H9 (cell line): ENCODE data around the gene DHRS13. TPM values are rescaled to one million over a fixed set of nuclear protein-coding genes. Genes with fewer than 3 reads are reported as not detected.

Source experiments
- DNase-seq: peaks from one replicate; pipeline ENCODE4 v3.0.0-alpha.2; 2017
- H2AFZ ChIP-seq: one replicate; pipeline ENCODE4 v1.6.1; 2013; ENCODE audit warnings: mild to moderate bottlenecking, low read length, control low read depth, moderate library complexity
- H2AK5ac ChIP-seq: 2 replicates; pipeline ENCODE4 v1.6.1; 2013; ENCODE audit warnings: low read length, control low read depth, mixed read lengths; ENCODE audit not compliant: insufficient read length
- H2BK120ac ChIP-seq: one replicate; pipeline ENCODE4 v1.6.1; 2013; ENCODE audit warnings: low read depth, mild to moderate bottlenecking, low read length, control low read depth, inconsistent platforms; ENCODE audit not compliant: poor library complexity, severe bottlenecking
- H2BK12ac ChIP-seq: 2 replicates; pipeline ENCODE4 v1.6.1; 2013; ENCODE audit warnings: low read length, control low read depth, mixed read lengths, low read depth; ENCODE audit not compliant: insufficient read length
- H2BK15ac ChIP-seq: 2 replicates; pipeline ENCODE4 v1.6.1; 2013; ENCODE audit warnings: low read depth, low read length, control low read depth
- H2BK20ac ChIP-seq: one replicate; pipeline ENCODE4 v1.6.1; 2013; ENCODE audit warnings: low read depth, mild to moderate bottlenecking, low read length, control low read depth, inconsistent platforms; ENCODE audit not compliant: poor library complexity, severe bottlenecking
- H2BK5ac ChIP-seq: 2 replicates; pipeline ENCODE4 v1.6.1; 2013; ENCODE audit warnings: low read length, control low read depth, mixed read lengths; ENCODE audit not compliant: insufficient read length
- H3K14ac ChIP-seq: 2 replicates; pipeline ENCODE4 v1.6.1; 2013; ENCODE audit warnings: low read length, control low read depth; ENCODE audit not compliant: insufficient read depth
- H3K18ac ChIP-seq: 2 replicates; pipeline ENCODE4 v1.6.1; 2013; ENCODE audit warnings: low read depth, mild to moderate bottlenecking, mixed read lengths, low read length, control low read depth; ENCODE audit not compliant: insufficient read length
- H3K23ac ChIP-seq: 2 replicates; pipeline ENCODE4 v1.6.1; 2013; ENCODE audit warnings: low read length, control low read depth, mixed read lengths, low read depth; ENCODE audit not compliant: insufficient read length
- H3K23me2 ChIP-seq: 2 replicates; pipeline ENCODE4 v1.6.1; 2013; ENCODE audit warnings: low read depth, mild to moderate bottlenecking, mixed read lengths, low read length, control low read depth; ENCODE audit not compliant: insufficient read length, poor library complexity, severe bottlenecking
- H3K27ac ChIP-seq: 2 replicates; pipeline ENCODE4 v1.5.1; 2013; ENCODE audit warnings: low read length, control low read depth, mixed read lengths, low read depth; ENCODE audit not compliant: insufficient read length
- H3K27me3 ChIP-seq: 2 replicates; pipeline ENCODE4 v1.6.1; 2013; ENCODE audit warnings: low read length, control low read depth, inconsistent platforms; ENCODE audit not compliant: insufficient read depth
- H3K4ac ChIP-seq: 2 replicates; pipeline ENCODE4 v1.6.1; 2013; ENCODE audit warnings: low read depth, mild to moderate bottlenecking, control low read depth, inconsistent platforms, low read length, moderate library complexity
- H3K4me1 ChIP-seq: 2 replicates; pipeline ENCODE4 v1.6.1; 2013; ENCODE audit warnings: low read length, control low read depth, inconsistent platforms; ENCODE audit not compliant: insufficient read depth
- H3K4me2 ChIP-seq: 2 replicates; pipeline ENCODE4 v1.6.1; 2013; ENCODE audit warnings: low read length, control low read depth, mixed read lengths; ENCODE audit not compliant: insufficient read length, insufficient read depth
- H3K56ac ChIP-seq: 2 replicates; pipeline ENCODE4 v1.6.1; 2013; ENCODE audit warnings: low read depth, mild to moderate bottlenecking, mixed read lengths, low read length, control low read depth; ENCODE audit not compliant: insufficient read length
- H3K79me1 ChIP-seq: 2 replicates; pipeline ENCODE4 v1.6.1; 2013; ENCODE audit warnings: low read depth, mild to moderate bottlenecking, moderate library complexity, low read length, control low read depth, inconsistent platforms; ENCODE audit not compliant: insufficient read depth, poor library complexity, severe bottlenecking
- H3K79me2 ChIP-seq: 2 replicates; pipeline ENCODE4 v1.6.1; 2013; ENCODE audit warnings: low read length, control low read depth, inconsistent platforms; ENCODE audit not compliant: insufficient read depth
- H3K9ac ChIP-seq: 2 replicates; pipeline ENCODE4 v1.6.1; 2013; ENCODE audit warnings: low read length, control low read depth, mixed read lengths; ENCODE audit not compliant: insufficient read length; ENCODE audit errors: extremely low read depth
- H3K9me3 ChIP-seq: one replicate; pipeline ENCODE4 v1.6.1; 2013; ENCODE audit warnings: low read depth, low read length, inconsistent platforms; ENCODE audit not compliant: control insufficient read depth
- H3T11ph ChIP-seq: one replicate; pipeline ENCODE4 v1.6.1; 2013; ENCODE audit warnings: mild to moderate bottlenecking, low read length, control low read depth, inconsistent platforms
- H4K20me1 ChIP-seq: one replicate; pipeline ENCODE4 v1.6.1; 2013; ENCODE audit not compliant: control insufficient read depth, insufficient read length, insufficient read depth
- H4K5ac ChIP-seq: 2 replicates; pipeline ENCODE4 v1.6.1; 2013; ENCODE audit warnings: low read depth, mild to moderate bottlenecking, mixed read lengths, low read length, control low read depth; ENCODE audit not compliant: insufficient read length
- H4K8ac ChIP-seq: replicated peaks from 2 replicates; pipeline ENCODE4 v1.6.1; 2013; ENCODE audit warnings: low read length, control low read depth, mixed read lengths, low read depth; ENCODE audit not compliant: insufficient read length
- H4K91ac ChIP-seq: 2 replicates; pipeline ENCODE4 v1.6.1; 2013; ENCODE audit warnings: low read depth, mild to moderate bottlenecking, moderate library complexity, mixed read lengths, low read length, control low read depth; ENCODE audit not compliant: insufficient read length
- H3K27ac Mint-ChIP-seq, 3 experiments: 2 replicates in 2 of 3; 3 replicates in 1 of 3; pipeline ENCODE4 v1.8.0; 2020 to 2021; ENCODE audit warnings: mixed read lengths in 3 of 3, mild to moderate bottlenecking in 1 of 3, moderate library complexity in 1 of 3
- H3K27me3 Mint-ChIP-seq: 2 replicates; pipeline ENCODE4 v1.8.0; 2021; ENCODE audit warnings: low read depth, mild to moderate bottlenecking, moderate library complexity, mixed read lengths
- H3K36me3 Mint-ChIP-seq, 3 experiments: 2 replicates in 2 of 3; 3 replicates in 1 of 3; pipeline ENCODE4 v1.8.0; 2020 to 2021; ENCODE audit warnings: low read depth in 3 of 3, mixed read lengths in 3 of 3; ENCODE audit not compliant: insufficient read depth in 1 of 3
- H3K4me1 Mint-ChIP-seq, 2 experiments: 2 replicates each; pipeline ENCODE4 v1.8.0; 2020; ENCODE audit warnings: mixed read lengths in 2 of 2
- H3K4me3 Mint-ChIP-seq, 2 experiments: 2 replicates in 1 of 2; 3 replicates in 1 of 2; pipeline ENCODE4 v1.8.0; 2020 to 2021; ENCODE audit warnings: mild to moderate bottlenecking in 2 of 2, mixed read lengths in 2 of 2, moderate library complexity in 1 of 2
- H3K9me3 Mint-ChIP-seq, 2 experiments: 2 replicates in 1 of 2; 3 replicates in 1 of 2; pipeline ENCODE4 v1.8.0; 2020; ENCODE audit warnings: mild to moderate bottlenecking in 2 of 2, mixed read lengths in 2 of 2, moderate library complexity in 1 of 2
- WGBS: extraction: QIAGEN DNeasy Blood & Tissue Kit; methylation state at CpG from one replicate; pipeline ENCODE4 v1.1.7; 2013; ENCODE audit warnings: missing lambda C conversion rate, low lambda C conversion rate, mixed read lengths; ENCODE audit not compliant: insufficient read length; ENCODE audit errors: extremely low coverage; 5-methylcytosine and 5-hydroxymethylcytosine counted together
- total RNA-seq: library from RNA; stranded (reverse); gene quantifications from 2 replicates; pipeline ENCODE4 v1.2.1, GENCODE V29; 2021
- TF ChIP-seq, protein P1 (sequence below): fragments of 200-600 bp; sonication (generic); conservative IDR thresholded peaks from 3 replicates; pipeline ENCODE4 v1.8.0; 2021; ENCODE audit warnings: antibody characterized with exemption, mild to moderate bottlenecking

DHRS13 gene
- total RNA-seq, 1 experiment from 2014 or later = 29.6 TPM

DNA sequence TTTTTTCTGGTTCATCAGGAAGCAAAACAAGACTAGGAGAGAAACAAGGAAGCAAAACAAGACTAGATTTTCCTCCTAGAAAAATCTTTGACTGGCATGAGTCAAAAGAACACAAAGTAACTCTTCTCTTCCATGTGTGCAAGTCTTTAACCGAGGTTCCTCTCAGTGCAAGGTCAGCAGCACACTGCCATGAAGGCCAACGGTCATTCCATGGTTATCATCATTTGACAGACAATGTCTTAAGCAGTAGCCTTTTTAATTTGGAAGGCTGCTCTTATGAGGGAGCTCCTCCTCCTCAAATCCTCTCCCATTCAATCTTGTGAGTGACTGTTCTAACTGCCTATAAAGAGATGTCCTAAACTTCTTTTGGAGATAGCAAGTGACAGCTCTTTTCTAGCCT is 15.4 kb upstream of the DHRS13 start:
- Mint-ChIP-seq H3K27ac (no peak overlapping the region; a peak in 1 of 7 replicates), H3K4me1 (no peaks in the 10 kb centered on the region), H3K27me3 (no peaks in the 10 kb centered on the region), H3K9me3 (no peaks in the 10 kb centered on the region), H3K4me3 (no peak overlapping the region), H3K36me3 (peaks cover 72 to 89% (median 89%) of the 10 kb centered on the region in 3 experiments)
- Histone ChIP-seq H3K27me3 (no peaks in the 10 kb centered on the region), H4K20me1 (no peaks in the 10 kb centered on the region), H3K9ac (no peak overlapping the region), H3K79me2 (no peaks in the 10 kb centered on the region), H3T11ph (no peak overlapping the region), H2AK5ac (no peak overlapping the region), H2BK20ac (no peak overlapping the region), H3K4me2 (no peak overlapping the region), H2BK12ac (no peak overlapping the region), H3K4ac (no peak overlapping the region), H4K91ac (no peak overlapping the region), H2BK120ac (no peak overlapping the region), H2BK5ac (no peak overlapping the region), H3K56ac (no peak overlapping the region), H3K18ac (no peak overlapping the region), H3K4me1 (no peaks in the 10 kb centered on the region), H3K79me1 (no peaks in the 10 kb centered on the region), H2AFZ (no peak overlapping the region), H3K14ac (no peak overlapping the region), H2BK15ac (no peak overlapping the region), H3K9me3 (no peaks in the 10 kb centered on the region), H4K5ac (no peak overlapping the region), H4K8ac (no peak overlapping the region), H3K23me2 (no peaks in the 10 kb centered on the region), H3K23ac (no peak overlapping the region), H3K27ac (no peak overlapping the region)
- no CpG with 5 or more reads among the region's 2 CpGs for WGBS
- TF ChIP-seq, protein P1, sequence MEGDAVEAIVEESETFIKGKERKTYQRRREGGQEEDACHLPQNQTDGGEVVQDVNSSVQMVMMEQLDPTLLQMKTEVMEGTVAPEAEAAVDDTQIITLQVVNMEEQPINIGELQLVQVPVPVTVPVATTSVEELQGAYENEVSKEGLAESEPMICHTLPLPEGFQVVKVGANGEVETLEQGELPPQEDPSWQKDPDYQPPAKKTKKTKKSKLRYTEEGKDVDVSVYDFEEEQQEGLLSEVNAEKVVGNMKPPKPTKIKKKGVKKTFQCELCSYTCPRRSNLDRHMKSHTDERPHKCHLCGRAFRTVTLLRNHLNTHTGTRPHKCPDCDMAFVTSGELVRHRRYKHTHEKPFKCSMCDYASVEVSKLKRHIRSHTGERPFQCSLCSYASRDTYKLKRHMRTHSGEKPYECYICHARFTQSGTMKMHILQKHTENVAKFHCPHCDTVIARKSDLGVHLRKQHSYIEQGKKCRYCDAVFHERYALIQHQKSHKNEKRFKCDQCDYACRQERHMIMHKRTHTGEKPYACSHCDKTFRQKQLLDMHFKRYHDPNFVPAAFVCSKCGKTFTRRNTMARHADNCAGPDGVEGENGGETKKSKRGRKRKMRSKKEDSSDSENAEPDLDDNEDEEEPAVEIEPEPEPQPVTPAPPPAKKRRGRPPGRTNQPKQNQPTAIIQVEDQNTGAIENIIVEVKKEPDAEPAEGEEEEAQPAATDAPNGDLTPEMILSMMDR = no peak
- DNase-seq = no peak
